CD14-positive monocyte (primary cell): ENCODE data around the gene TRIM29. TPM values are rescaled to one million over a fixed set of nuclear protein-coding genes. Genes with fewer than 3 reads are reported as not detected.

Experiments used
- DNase-seq, 3 donors: peaks; one replicate each; pipeline ENCODE4 v3.0.0-alpha.2; 2011 to 2022
- H2AFZ ChIP-seq: 2 replicates; pipeline ENCODE4 v1.6.0; 2012; ENCODE audit warnings: mild to moderate bottlenecking, low read depth, low read length, inconsistent platforms; ENCODE audit not compliant: insufficient read depth, poor library complexity, severe bottlenecking
- H3K27ac ChIP-seq, 2 donors: 1 replicate in 1 of 2; 2 replicates in 1 of 2; pipeline ENCODE4 v1.5.1; 2012 to 2013; ENCODE audit warnings: low read length in 2 of 2, control low read depth in 1 of 2, inconsistent platforms in 1 of 2, low read depth in 1 of 2, mild to moderate bottlenecking in 1 of 2
- H3K27me3 ChIP-seq, 2 donors: one replicate each; pipeline versions ENCODE4 v1.6.0 to v1.6.1; 2011 to 2013; ENCODE audit warnings: low read length in 2 of 2; ENCODE audit not compliant: control insufficient read depth in 2 of 2, insufficient read depth in 2 of 2
- H3K36me3 ChIP-seq, 2 donors: replicated peaks in 1 of 2; 1 replicate in 1 of 2; 2 replicates in 1 of 2; pipeline versions ENCODE4 v1.5.1 to v1.6.1; 2012 to 2013; ENCODE audit warnings: low read length in 2 of 2, control low read depth in 1 of 2, inconsistent platforms in 1 of 2, mild to moderate bottlenecking in 1 of 2; ENCODE audit not compliant: insufficient read depth in 2 of 2, control insufficient read depth in 1 of 2
- H3K4me1 ChIP-seq, 2 donors: 1 replicate in 1 of 2; 2 replicates in 1 of 2; pipeline versions ENCODE4 v1.5.1 to v1.6.1; 2012 to 2013; ENCODE audit warnings: low read length in 2 of 2, control low read depth in 1 of 2, inconsistent platforms in 1 of 2, mild to moderate bottlenecking in 1 of 2, moderate library complexity in 1 of 2; ENCODE audit not compliant: insufficient read depth in 2 of 2, control insufficient read depth in 1 of 2
- H3K4me2 ChIP-seq: replicated peaks from 2 replicates; pipeline ENCODE3; 2012; ENCODE audit warnings: low read length, moderate library complexity, mild to moderate bottlenecking; ENCODE audit not compliant: poor library complexity, severe bottlenecking; ENCODE audit errors: extremely low read depth
- H3K4me3 ChIP-seq, 3 experiments: fragments of 200-600 bp in 1 of 3; sonication (generic) in 1 of 3; replicated peaks in 1 of 3; 1 replicate in 2 of 3; 2 replicates in 1 of 3; pipeline ENCODE4 v1.5.1; 2011 to 2013; ENCODE audit warnings: low read length in 3 of 3, mild to moderate bottlenecking in 3 of 3, control low read depth in 2 of 3, low read depth in 2 of 3, inconsistent platforms in 1 of 3, moderate library complexity in 1 of 3
- H3K79me2 ChIP-seq: 2 replicates; pipeline ENCODE4 v1.6.0; 2012; ENCODE audit warnings: mild to moderate bottlenecking, control low read depth, inconsistent platforms, low read length, moderate library complexity; ENCODE audit not compliant: insufficient read depth
- H3K9ac ChIP-seq: 2 replicates; pipeline ENCODE4 v1.6.0; 2017; ENCODE audit warnings: low read length, mild to moderate bottlenecking; ENCODE audit not compliant: insufficient read depth, poor library complexity, severe bottlenecking
- H3K9me3 ChIP-seq, 2 donors: replicated peaks in 1 of 2; 1 replicate in 1 of 2; 2 replicates in 1 of 2; pipeline versions ENCODE4 v1.5.1 to v1.6.1; 2012 to 2013; ENCODE audit warnings: low read length in 2 of 2, control low read depth in 1 of 2; ENCODE audit not compliant: control insufficient read depth in 1 of 2, insufficient read depth in 1 of 2
- H4K20me1 ChIP-seq: 2 replicates; pipeline ENCODE4 v1.6.0; 2012; ENCODE audit warnings: mild to moderate bottlenecking, low read length, control low read depth, moderate library complexity; ENCODE audit not compliant: insufficient read depth
- H3K27ac Mint-ChIP-seq, 7 donors: one replicate each; pipeline ENCODE4 v1.8.0; 2020; ENCODE audit warnings: mild to moderate bottlenecking in 7 of 7, mixed read lengths in 7 of 7, moderate library complexity in 6 of 7, inconsistent platforms in 2 of 7
- H3K27me3 Mint-ChIP-seq, 3 donors: one replicate each; pipeline ENCODE4 v1.8.0; 2021 to 2022; ENCODE audit warnings: low read depth in 3 of 3, mild to moderate bottlenecking in 3 of 3, mixed read lengths in 3 of 3, moderate library complexity in 3 of 3, inconsistent platforms in 1 of 3
- H3K36me3 Mint-ChIP-seq, 2 donors: one replicate each; pipeline ENCODE4 v1.8.0; 2020; ENCODE audit warnings: mixed read lengths in 2 of 2, inconsistent platforms in 1 of 2, mild to moderate bottlenecking in 1 of 2
- H3K4me1 Mint-ChIP-seq: one replicate; pipeline ENCODE4 v1.8.0; 2020; ENCODE audit warnings: mild to moderate bottlenecking, mixed read lengths
- H3K4me3 Mint-ChIP-seq, 2 donors: one replicate each; pipeline ENCODE4 v1.8.0; 2020; ENCODE audit warnings: mild to moderate bottlenecking in 2 of 2, mixed read lengths in 2 of 2, moderate library complexity in 1 of 2
- H3K9me3 Mint-ChIP-seq, 7 donors: one replicate each; pipeline ENCODE4 v1.8.0; 2020 to 2022; ENCODE audit warnings: mixed read lengths in 7 of 7, mild to moderate bottlenecking in 6 of 7, moderate library complexity in 6 of 7, inconsistent platforms in 2 of 7
- CTCF ChIP-seq: fragments of 200-600 bp; IDR thresholded peaks from one replicate; pipeline ENCODE4 v1.8.0; 2022; ENCODE audit warnings: antibody characterized with exemption, mild to moderate bottlenecking
- WGBS: methylation state at CpG from one replicate; pipeline ENCODE4 v1.1.5; 2013; ENCODE audit warnings: missing lambda C conversion rate; ENCODE audit not compliant: insufficient coverage; 5-methylcytosine and 5-hydroxymethylcytosine counted together
- intact Hi-C, 2 donors: fragments of 100-400 bp; cut with micrococcal nuclease; formaldehyde crosslinking; loops; one replicate each; pipeline versions ENCODE4 v1.15.0 to v1.15.1; 2023
- polyA plus RNA-seq, 3 donors: library from polyadenylated mRNA; depleted of rRNA in 1 of 3; unstranded in 2 of 3; stranded (reverse) in 1 of 3; fragments of 300-500 nt in 2 of 3; fragments of >200 nt in 1 of 3; fragmentation: Illumina TruSeq in 2 of 3; gene quantifications; 1 replicate in 2 of 3; 2 replicates in 1 of 3; pipeline ENCODE4 v1.2.3, GENCODE V29; 2012 to 2021

The TRIM29 gene
- polyA plus RNA-seq, 3 donors = not detected

GRCh38 chr11:120167659-120168058, 29.7 kb upstream of the TRIM29 start:
- Mint-ChIP-seq H3K27ac (no peak overlapping the region), H3K9me3 (peaks cover 2 to 16% (median 10%) of the 10 kb centered on the region in 7 donors), H3K4me1 (peaks cover 20% of the 10 kb centered on the region), H3K36me3 (peaks cover 0 to 3% of the 10 kb centered on the region in 2 donors), H3K4me3 (peak overlapping the region in 1 of 2 donors; percentile 89), H3K27me3 (peaks cover 54 to 82% (median 73%) of the 10 kb centered on the region in 3 donors)
- H3K9ac ChIP-seq = no peak overlapping the region
- DNase-seq = no peak
- H4K20me1 ChIP-seq = no peaks in the 10 kb centered on the region
- H3K79me2 ChIP-seq = no peaks in the 10 kb centered on the region
- TF ChIP-seq CTCF = no peak
- H2AFZ ChIP-seq = no peak overlapping the region
- WGBS = 79% methylated on average over 10 of the region's 11 CpGs
- peaks cover 16 to 23% of the 10 kb centered on the region in 2 donors for H3K4me1 ChIP-seq
- H3K9me3 ChIP-seq = peaks cover 0 to 6% of the 10 kb centered on the region in 2 donors
- no peaks in the 10 kb centered on the region for H3K36me3 ChIP-seq
- intact Hi-C loops = no loop called here
- no peak overlapping the region for H3K27ac ChIP-seq
- no peak overlapping the region for H3K4me2 ChIP-seq
- H3K27me3 ChIP-seq = peaks cover 36 to 72% of the 10 kb centered on the region in 2 donors
- no peak overlapping the region for H3K4me3 ChIP-seq

- TF ChIP-seq CTCF = no peak
- Histone ChIP-seq H4K20me1 (no peaks in the 10 kb centered on the region), H3K27me3 (peaks cover 25 to 33% of the 10 kb centered on the region in 2 donors), H3K79me2 (no peaks in the 10 kb centered on the region), H3K4me3 (no peak overlapping the region), H3K36me3 (no peaks in the 10 kb centered on the region), H3K9ac (no peak overlapping the region), H2AFZ (no peak overlapping the region), H3K9me3 (peaks cover 0 to 4% of the 10 kb centered on the region in 2 donors), H3K27ac (no peak overlapping the region), H3K4me2 (no peak overlapping the region), H3K4me1 (no peaks in the 10 kb centered on the region)
- Mint-ChIP-seq H3K9me3 (peaks cover 0 to 15% (median 10%) of the 10 kb centered on the region in 7 donors), H3K27me3 (peaks cover 9 to 46% (median 32%) of the 10 kb centered on the region in 3 donors), H3K36me3 (no peaks in the 10 kb centered on the region), H3K27ac (no peak overlapping the region), H3K4me3 (no peak overlapping the region), H3K4me1 (no peaks in the 10 kb centered on the region)
- no peak for DNase-seq
- intact Hi-C loops = no loop called here
- WGBS = no CpG with 5 or more reads among the region's 1 CpG
These were observed 22.5 kb upstream of the TRIM29 start for GRCh38 chr11:120160436-120160835.
